B cell (primary cell): ENCODE data around the gene SLC25A21. TPM values are rescaled to one million over a fixed set of nuclear protein-coding genes. Genes with fewer than 3 reads are reported as not detected.

Experiments
- ATAC-seq: fragments of 200-7000 bp; cut with Tn5 transposase; one replicate; pipeline ENCODE4 v1.10.0; 2021; ENCODE audit warnings: low read depth, mild to moderate bottlenecking, moderate number of reproducible peaks, moderate library complexity
- CTCF ChIA-PET: fragments of 350-600 bp; sonication (Branson Sonifier 250); formaldehyde crosslinking; loops from one replicate; lab custom pipeline; 2021; ENCODE audit warnings: antibody characterized with exemption, inconsistent platforms; lab: Charles Lee
- POLR2A ChIA-PET: fragments of 350-600 bp; sonication (Branson Sonifier 250); formaldehyde crosslinking; loops from one replicate; lab custom pipeline; 2021; ENCODE audit warnings: antibody characterized with exemption; lab: Charles Lee
- DNase-seq: peaks from one replicate; pipeline ENCODE4 v3.0.0; 2013
- H2AFZ ChIP-seq: 2 replicates; pipeline ENCODE4 v1.6.1; 2012; ENCODE audit warnings: mild to moderate bottlenecking, low read depth, low read length; ENCODE audit not compliant: insufficient read depth, poor library complexity, severe bottlenecking
- H3K27ac ChIP-seq, 2 donors: 1 replicate in 1 of 2; 2 replicates in 1 of 2; pipeline ENCODE4 v1.5.1; 2012 to 2013; ENCODE audit warnings: low read length in 2 of 2, mild to moderate bottlenecking in 2 of 2, moderate library complexity in 1 of 2
- H3K27me3 ChIP-seq, 4 experiments: fragments of 200-600 bp in 1 of 4; sonication (generic) in 1 of 4; replicated peaks in 1 of 4; 1 replicate in 2 of 4; 2 replicates in 2 of 4; pipeline versions ENCODE4 v1.6.1 to v1.7.0; 2013 to 2016; ENCODE audit warnings: low read length in 3 of 4, mild to moderate bottlenecking in 2 of 4, mixed read lengths in 1 of 4, moderate library complexity in 1 of 4; ENCODE audit not compliant: insufficient read depth in 4 of 4, control insufficient read depth in 3 of 4; ENCODE audit errors: control extremely low read depth in 1 of 4
- H3K36me3 ChIP-seq, 2 experiments: replicated peaks in 1 of 2; 1 replicate in 1 of 2; 2 replicates in 1 of 2; pipeline versions ENCODE4 v1.6.1 to v1.7.1; 2013; ENCODE audit warnings: low read length in 1 of 2; ENCODE audit not compliant: insufficient read depth in 2 of 2, control insufficient read depth in 1 of 2; ENCODE audit errors: control extremely low read depth in 1 of 2, extremely low read depth in 1 of 2
- H3K4me1 ChIP-seq, 2 donors: fragments of 200-600 bp in 1 of 2; sonication (generic) in 1 of 2; 1 replicate in 1 of 2; 2 replicates in 1 of 2; pipeline versions ENCODE4 v1.5.1 to v1.6.1; 2013 to 2017; ENCODE audit warnings: low read length in 2 of 2; ENCODE audit not compliant: control insufficient read depth in 2 of 2, insufficient read depth in 2 of 2
- H3K4me2 ChIP-seq: replicated peaks from 2 replicates; pipeline ENCODE3; 2012; ENCODE audit warnings: mild to moderate bottlenecking, low read depth, low read length; ENCODE audit not compliant: poor library complexity, severe bottlenecking
- H3K4me3 ChIP-seq, 5 experiments: fragments of 200-600 bp in 1 of 5; sonication (generic) in 1 of 5; 1 replicate in 3 of 5; 2 replicates in 2 of 5; pipeline versions ENCODE4 v1.5.1 to v1.7.0; 2011 to 2016; ENCODE audit warnings: low read length in 4 of 5, mild to moderate bottlenecking in 4 of 5, low read depth in 2 of 5, control low read depth in 1 of 5, moderate library complexity in 1 of 5; ENCODE audit not compliant: insufficient read depth in 1 of 5; ENCODE audit errors: control extremely low read depth in 1 of 5, extremely low read depth in 1 of 5
- H3K79me2 ChIP-seq: fragments of 200-600 bp; sonication (generic); one replicate; pipeline ENCODE4 v1.6.0; 2016; ENCODE audit warnings: low read length; ENCODE audit not compliant: control insufficient read depth, insufficient read depth
- H3K9ac ChIP-seq: fragments of 200-600 bp; sonication (generic); 2 replicates; pipeline ENCODE4 v1.6.1; 2017; ENCODE audit warnings: mild to moderate bottlenecking, low read length, moderate library complexity
- H3K9me3 ChIP-seq, 3 donors: one replicate each; pipeline versions ENCODE4 v1.6.1 to v1.7.1; 2013; ENCODE audit warnings: low read length in 2 of 3; ENCODE audit not compliant: control insufficient read depth in 2 of 3, insufficient read depth in 1 of 3; ENCODE audit errors: control extremely low read depth in 1 of 3
- H4K20me1 ChIP-seq: 2 replicates; pipeline ENCODE4 v1.6.0; 2012; ENCODE audit warnings: mild to moderate bottlenecking, low read length; ENCODE audit not compliant: insufficient read depth, control insufficient read depth, poor library complexity, severe bottlenecking
- H3K27ac Mint-ChIP-seq: one replicate; pipeline ENCODE4 v1.8.0; 2021; ENCODE audit warnings: mixed read lengths
- H3K27me3 Mint-ChIP-seq: one replicate; pipeline ENCODE4 v1.8.0; 2021; ENCODE audit warnings: mixed read lengths
- H3K4me1 Mint-ChIP-seq: one replicate; pipeline ENCODE4 v1.8.0; 2021; ENCODE audit warnings: mixed read lengths
- H3K4me3 Mint-ChIP-seq: one replicate; pipeline ENCODE4 v1.8.0; 2021; ENCODE audit warnings: mixed read lengths
- H3K9me3 Mint-ChIP-seq: one replicate; pipeline ENCODE4 v1.8.0; 2022; ENCODE audit warnings: mixed read lengths; ENCODE audit not compliant: insufficient read depth
- CTCF ChIP-seq: fragments of 200-600 bp; IDR thresholded peaks from one replicate; pipeline ENCODE4 v1.8.0; 2022; ENCODE audit warnings: antibody characterized with exemption, mild to moderate bottlenecking
- EZH2 ChIP-seq: IDR thresholded peaks from 2 replicates; pipeline ENCODE4 v1.6.1; 2012; ENCODE audit warnings: borderline replicate concordance, low read depth, mild to moderate bottlenecking, moderate library complexity, low read length; ENCODE audit not compliant: insufficient read depth, poor library complexity, severe bottlenecking
- WGBS: methylation state at CpG from one replicate; pipeline ENCODE4 v1.1.5; 2013; ENCODE audit warnings: missing lambda C conversion rate; ENCODE audit not compliant: insufficient coverage; 5-methylcytosine and 5-hydroxymethylcytosine counted together
- intact Hi-C: fragments of 100-400 bp; cut with micrococcal nuclease; formaldehyde crosslinking; loops from one replicate; pipeline ENCODE4 v1.10.0; 2022
- polyA plus RNA-seq: library from polyadenylated mRNA; depleted of rRNA; stranded (reverse); fragments of >200 nt; gene quantifications from 2 replicates; pipeline ENCODE4 v1.2.3, GENCODE V29; 2012
- total RNA-seq, 2 donors: library from RNA; stranded (reverse); fragments of 120-200 nt in 1 of 2; gene quantifications; 1 replicate in 1 of 2; 2 replicates in 1 of 2; pipeline versions ENCODE4 v1.2.3 to v1.2.4, GENCODE V29; 2013 to 2022

Gene SLC25A21
- total and polyA plus RNA-seq, 2 donors (not counting 1 experiment from before 2014, with no cell fraction given), result not detected

DNA sequence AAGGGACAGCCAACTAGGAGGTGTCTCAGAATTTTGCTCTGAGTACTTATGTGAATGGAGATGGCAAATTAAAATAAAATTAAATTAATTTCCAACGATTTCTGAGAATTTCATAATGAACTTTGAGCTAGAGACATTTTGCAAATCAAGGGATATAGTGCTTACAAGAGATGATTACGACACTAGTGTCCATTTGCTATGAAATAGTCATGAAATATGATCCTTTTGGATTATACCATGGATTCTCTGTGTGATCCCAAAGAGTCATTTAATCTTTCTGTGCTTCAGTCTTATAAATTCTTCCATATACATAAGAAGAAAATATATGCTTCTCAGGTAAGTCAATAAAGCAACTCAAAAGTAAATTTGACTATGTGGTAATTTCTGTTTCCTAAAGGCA lies 240.6 kb downstream of the SLC25A21 start:
- no peaks in the 10 kb centered on the region for H3K9me3 Mint-ChIP-seq
- Histone ChIP-seq H3K9ac (no peak overlapping the region), H3K27ac (no peak overlapping the region), H3K4me3 (no peak overlapping the region), H3K4me2 (no peak overlapping the region), H3K36me3 (no peaks in the 10 kb centered on the region), H3K9me3 (no peaks in the 10 kb centered on the region), H3K27me3 (no peaks in the 10 kb centered on the region), H2AFZ (no peak overlapping the region), H4K20me1 (no peaks in the 10 kb centered on the region), H3K79me2 (no peaks in the 10 kb centered on the region), H3K4me1 (no peaks in the 10 kb centered on the region)
- WGBS, result no CpG with 5 or more reads among the region's 2 CpGs
- no peak for DNase-seq
- CTCF ChIA-PET, result no interaction called here
- POLR2A ChIA-PET, result no interaction called here
- TF ChIP-seq CTCF, result no peak
- no peak for TF ChIP-seq EZH2
- H3K27ac Mint-ChIP-seq, result no peak overlapping the region
- no peak for ATAC-seq
- intact Hi-C loops, result no loop called here
- no peaks in the 10 kb centered on the region for H3K4me1 Mint-ChIP-seq
- H3K27me3 Mint-ChIP-seq, result no peaks in the 10 kb centered on the region
- H3K4me3 Mint-ChIP-seq, result no peak overlapping the region

DNA sequence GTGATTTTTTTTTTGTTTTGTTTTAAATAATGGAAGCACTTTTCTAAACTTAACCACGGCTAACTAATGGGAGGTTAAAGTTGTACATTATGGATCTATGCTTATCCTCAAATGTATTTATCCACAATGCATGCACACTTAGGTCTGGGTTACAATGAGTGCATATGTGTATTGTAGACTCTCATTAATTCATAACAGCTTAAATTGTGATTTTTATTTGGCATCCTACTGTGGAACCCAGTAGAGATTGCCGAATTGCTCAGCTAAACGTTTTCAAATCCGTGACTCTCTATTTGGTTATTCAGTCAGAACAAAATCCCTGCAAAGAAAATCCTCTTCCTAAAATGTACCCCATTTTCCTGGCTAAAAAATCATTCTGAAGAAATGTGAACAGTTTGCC lies 244.0 kb downstream of the SLC25A21 start:
- Histone ChIP-seq H2AFZ (no peak overlapping the region), H3K27me3 (no peaks in the 10 kb centered on the region), H4K20me1 (no peaks in the 10 kb centered on the region), H3K79me2 (no peaks in the 10 kb centered on the region), H3K4me3 (no peak overlapping the region), H3K9me3 (peaks cover 0 to 3% (median 0%) of the 10 kb centered on the region in 3 donors), H3K27ac (no peak overlapping the region), H3K36me3 (no peaks in the 10 kb centered on the region), H3K4me2 (no peak overlapping the region), H3K9ac (no peak overlapping the region), H3K4me1 (no peaks in the 10 kb centered on the region)
- no CpG with 5 or more reads among the region's 4 CpGs for WGBS
- intact Hi-C loops, result no loop called here
- ATAC-seq, result no peak
- Mint-ChIP-seq H3K27ac (no peak overlapping the region), H3K4me1 (no peaks in the 10 kb centered on the region), H3K27me3 (no peaks in the 10 kb centered on the region), H3K9me3 (no peaks in the 10 kb centered on the region), H3K4me3 (no peak overlapping the region)
- TF ChIP-seq EZH2 (no peak), CTCF (no peak)
- ChIA-PET POLR2A (no interaction called here), CTCF (no interaction called here)
- no peak for DNase-seq
